Measurements from ENCODE around the gene FMO5.
"Not testable (repeated sequence)": the region's sequence is repeated elsewhere in the genome, so short reads cannot be mapped to it uniquely, and the experiment has no call there.

The FMO5 gene

GRCh38 chr1:147238925-147239820 lies 14.0 kb upstream of the FMO5 start:
- no peak for DNase-seq

DNA sequence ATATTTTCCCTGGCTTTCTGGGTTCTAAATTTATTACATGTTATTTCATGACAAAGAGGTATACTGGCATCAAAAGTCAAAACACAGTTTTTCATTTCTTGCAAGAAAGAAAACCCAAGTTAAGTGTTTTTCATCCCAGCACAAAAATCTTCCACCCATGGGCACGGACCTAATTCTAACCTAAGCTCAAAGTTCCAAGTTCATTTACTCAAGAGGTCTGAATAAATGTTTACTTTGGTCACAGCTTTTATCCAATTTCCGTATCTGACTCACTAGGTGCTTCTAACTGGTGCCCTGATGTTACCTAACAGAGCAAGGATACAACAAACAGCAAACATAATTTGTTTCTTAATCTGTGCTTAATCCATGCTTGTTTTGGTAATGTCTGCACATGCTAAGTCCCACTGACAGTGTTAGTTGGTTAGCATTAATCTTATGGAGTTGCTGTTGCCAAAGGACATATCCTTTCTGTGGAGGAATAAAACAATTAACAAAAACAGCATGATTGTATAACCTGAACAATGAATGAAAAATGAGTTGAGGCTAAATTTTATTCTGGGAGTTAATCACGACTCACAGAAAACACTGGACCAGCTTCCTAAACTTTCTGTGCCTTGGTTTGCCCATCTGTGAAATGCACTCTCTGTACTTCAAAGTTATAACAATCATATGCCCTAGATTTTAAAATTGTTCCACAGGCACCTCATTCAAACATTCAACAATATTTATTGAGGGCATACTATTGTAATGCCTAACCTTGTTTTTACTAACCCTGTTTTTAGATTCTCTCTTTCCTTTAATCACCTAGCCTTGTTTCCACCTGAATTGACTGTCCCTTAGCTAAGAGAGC lies 13.1 kb upstream of the FMO5 start:
- DNase-seq = no peak

- DNase-seq = no peak
These were observed 12.0 kb upstream of the FMO5 start for GRCh38 chr1:147236959-147237791.

GRCh38 chr1:147236448-147236847 lies 11.3 kb upstream of the FMO5 start:
- no peak for DNase-seq

GRCh38 chr1:147235822-147236221 lies 10.7 kb upstream of the FMO5 start:
- no peak for DNase-seq

GRCh38 chr1:147233903-147234302 lies 8.8 kb upstream of the FMO5 start:
- not testable (repeated sequence) for DNase-seq

DNA sequence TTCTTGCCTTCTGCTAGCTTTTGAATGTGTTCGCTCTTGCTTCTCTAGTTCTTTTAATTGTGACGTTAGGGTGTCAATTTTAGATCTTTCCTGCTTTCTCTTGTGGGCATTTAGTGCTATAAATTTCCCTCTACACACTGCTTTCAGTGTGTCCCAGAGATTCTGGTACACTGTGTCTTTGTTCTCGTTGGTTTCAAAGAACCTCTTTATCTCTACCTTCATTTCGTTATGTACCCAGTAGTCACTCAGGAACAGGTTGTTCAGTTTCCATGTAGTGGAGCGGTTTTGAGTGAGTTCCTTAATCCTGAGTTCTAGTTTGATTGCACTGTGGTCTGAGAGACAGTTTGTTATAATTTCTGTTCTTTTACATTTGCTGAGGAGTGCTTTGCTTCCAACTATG lies 5.9 kb upstream of the FMO5 start:
- DNase-seq = not testable (repeated sequence)

- DNase-seq = no peak
These were observed 1.2 kb downstream of the FMO5 start for GRCh38 chr1:147223740-147224615.

GRCh38 chr1:147218606-147219005 lies 6.5 kb downstream of the FMO5 start:
- DNase-seq = no peak

DNA sequence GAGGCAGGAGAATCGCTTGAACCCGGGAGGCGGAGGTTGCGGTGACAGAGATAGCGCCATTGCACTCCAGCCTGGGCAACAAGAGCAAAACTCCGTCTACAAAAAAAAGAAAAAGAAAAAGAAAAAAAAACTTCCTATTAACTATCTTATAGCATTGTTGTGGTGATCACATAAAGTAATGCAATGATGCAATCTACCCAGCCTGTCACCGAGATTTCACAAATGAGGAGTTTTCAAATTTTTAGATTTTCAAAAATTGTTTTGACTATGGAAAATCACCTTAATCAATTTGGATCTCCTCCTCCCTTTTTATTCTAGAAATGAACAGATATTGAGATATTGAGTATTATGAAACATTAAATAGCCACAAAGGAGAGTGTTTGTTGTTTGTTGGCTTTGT lies 8.0 kb downstream of the FMO5 start:
- no peak for DNase-seq

DNA sequence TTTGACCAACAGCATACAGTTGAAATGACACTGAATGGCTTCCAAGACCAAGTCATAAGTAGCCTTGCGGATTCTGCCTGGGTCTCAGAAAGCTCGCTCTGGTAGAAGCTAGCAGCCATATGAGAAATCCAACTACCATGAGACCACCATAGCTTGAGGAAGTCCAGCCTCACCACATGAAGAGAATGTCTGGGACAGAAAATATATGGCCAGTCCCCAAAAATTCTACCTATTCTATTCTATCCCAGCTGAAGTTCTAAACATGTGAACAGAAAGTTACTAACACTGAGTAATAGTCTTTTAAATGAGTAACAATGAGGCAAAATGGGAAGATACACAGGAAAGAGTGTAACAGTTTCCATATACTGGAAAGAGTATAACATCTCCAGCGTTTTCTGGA lies 9.0 kb downstream of the FMO5 start:
- no peak for DNase-seq

DNA sequence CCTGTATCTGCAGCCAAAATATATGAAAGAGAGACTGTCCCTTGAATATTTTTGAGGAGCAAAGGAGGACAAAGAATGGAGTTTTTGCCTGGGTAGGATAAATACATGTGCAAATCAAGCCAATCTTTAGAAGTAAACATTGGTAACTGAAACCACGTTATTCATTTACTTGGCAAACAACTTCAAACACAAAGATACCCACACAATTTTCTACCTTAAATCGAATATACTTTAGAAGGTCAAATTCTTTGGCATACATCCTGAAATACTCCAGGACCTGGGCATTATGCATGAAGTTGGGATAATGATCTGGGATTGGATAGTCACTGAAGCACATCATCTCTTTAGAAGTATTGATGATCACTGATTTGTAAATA lies 9.6 kb downstream of the FMO5 start:
- DNase-seq = no peak

DNA sequence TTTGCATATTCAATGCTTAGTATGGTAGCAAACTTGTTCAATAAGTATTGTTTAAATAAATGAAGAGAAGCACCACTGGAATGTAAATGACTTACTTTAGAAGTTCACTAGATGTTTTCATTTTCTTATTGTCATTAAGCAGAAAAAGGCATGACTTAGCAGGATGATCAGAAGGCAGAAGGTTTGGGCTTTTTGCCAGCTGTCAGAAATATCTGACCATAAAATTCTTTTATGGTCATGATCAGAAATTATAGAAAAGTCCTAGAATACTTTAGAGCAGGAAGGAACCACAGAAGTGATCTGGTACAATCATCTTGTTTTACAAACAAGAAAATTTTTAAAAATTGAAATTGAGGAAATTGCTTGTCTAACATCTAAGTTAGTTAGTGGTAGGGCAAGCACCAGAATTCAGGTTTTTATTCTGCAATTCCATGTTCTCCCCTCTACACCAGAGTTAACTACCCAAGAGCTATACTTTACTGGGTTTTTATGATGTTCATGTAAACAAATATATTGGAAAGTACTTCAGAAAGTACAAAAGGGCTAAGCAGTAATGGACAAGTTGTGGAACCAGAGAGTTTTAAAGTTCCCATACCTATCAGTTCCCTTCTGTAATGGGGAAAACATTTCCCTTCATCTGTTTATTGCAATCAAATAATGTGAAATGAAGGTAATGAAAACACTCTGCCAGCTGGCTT lies 10.1 kb downstream of the FMO5 start:
- DNase-seq = no peak

GRCh38 chr1:147214325-147214724 lies 10.8 kb downstream of the FMO5 start:
- no peak for DNase-seq

DNA sequence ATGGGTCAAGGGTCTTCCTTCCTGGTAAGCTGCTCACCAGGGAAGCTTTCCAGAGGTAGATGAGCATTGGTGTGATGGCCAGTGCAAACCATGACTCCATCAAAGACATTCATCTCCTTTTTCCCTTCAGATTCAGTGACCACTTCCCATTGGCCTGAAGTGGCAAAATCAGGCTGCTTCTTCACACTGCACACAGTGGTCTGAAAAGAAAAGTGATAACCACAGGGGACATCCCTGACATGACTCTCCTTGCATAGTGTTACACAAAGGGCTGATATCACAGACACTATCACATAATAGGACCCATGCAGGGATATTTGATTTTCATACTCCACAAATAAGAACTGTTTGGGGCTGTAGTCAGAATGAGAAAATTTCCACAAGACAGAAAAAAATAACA lies 11.9 kb downstream of the FMO5 start:
- no peak for DNase-seq

- no peak for DNase-seq
These were observed 13.6 kb downstream of the FMO5 start for GRCh38 chr1:147211577-147211976.

DNA sequence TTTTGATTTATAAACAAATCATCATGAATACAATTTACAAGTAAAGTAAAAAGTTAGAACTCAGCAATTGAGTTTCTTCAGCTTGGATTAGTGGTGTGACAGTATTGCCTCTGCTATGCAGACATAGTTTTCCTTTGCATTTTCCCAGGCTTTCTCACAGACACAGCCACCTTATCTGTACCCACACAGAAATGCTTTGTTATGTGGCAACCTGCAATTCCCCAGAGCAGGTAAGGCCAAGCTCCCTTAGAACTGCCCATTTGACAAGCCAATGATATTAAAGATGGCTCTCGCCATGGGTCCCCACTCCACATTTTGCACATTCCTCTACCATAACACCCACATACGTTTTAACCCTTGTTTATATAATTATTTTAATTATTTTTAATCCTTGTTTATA lies 14.2 kb downstream of the FMO5 start:
- DNase-seq = no peak

DNA sequence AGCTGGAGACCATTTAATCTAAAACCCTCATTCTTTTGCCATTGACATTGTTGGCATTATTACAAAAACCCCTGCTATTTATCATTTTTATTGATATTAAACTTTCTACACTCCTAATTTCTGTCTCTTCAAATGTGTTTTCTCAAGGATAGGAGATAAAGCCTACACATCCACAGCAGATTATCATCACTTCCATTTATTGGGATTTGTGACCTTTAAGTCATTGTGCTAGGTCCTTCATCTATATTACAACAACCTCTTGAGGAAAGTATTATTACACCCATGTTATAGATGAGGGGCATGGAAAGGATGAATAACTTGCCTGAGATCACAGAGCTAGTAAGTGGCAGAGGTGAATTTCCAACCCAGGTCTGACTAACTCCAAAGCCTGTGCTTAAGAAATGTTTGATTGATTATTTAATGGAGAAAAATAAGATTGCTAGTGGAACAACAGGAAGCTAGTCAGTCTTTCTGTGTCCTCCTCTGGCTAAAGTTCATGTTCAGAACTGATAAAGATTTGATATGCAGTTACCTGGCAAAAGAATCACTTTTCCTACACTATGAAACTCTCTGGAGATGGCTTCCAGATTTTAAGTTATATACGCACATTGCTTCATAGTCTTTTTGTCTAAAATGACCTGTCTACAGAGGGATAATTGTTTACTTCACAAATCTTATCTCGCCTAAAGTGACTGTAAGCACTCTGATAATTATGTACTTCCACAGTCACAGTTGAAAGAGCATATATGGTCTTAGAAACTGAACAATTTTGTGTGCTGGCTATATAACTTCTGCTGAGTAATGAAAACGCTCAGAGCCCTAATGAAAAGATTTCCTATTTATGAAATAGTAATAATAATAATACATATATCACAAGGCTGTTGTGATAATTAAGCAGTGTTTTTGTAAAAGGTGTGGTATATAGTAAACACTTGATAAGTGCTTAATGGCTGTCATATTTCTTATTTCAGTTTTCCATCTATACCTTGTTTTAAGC lies 15.0 kb downstream of the FMO5 start:
- no peak for DNase-seq

DNA sequence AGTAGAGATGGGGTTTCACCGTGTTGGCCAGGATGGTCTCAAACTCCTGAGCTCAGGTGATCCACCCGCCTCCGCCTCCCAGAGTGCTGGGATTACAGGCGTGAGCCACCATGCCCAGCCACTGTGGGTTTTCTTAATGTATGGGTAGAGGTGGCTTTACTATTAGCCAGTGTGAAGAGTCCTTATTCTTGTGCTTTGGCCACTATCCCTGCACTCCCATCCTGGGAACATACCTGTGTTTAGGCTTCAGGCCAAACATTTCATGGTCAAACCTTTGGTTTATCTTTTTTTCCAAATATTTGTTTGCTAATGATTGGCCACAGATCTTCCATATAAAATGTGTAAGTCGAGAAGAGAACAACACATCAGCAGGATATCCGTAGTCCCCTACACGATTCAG lies 16.5 kb downstream of the FMO5 start:
- DNase-seq = no peak

DNA sequence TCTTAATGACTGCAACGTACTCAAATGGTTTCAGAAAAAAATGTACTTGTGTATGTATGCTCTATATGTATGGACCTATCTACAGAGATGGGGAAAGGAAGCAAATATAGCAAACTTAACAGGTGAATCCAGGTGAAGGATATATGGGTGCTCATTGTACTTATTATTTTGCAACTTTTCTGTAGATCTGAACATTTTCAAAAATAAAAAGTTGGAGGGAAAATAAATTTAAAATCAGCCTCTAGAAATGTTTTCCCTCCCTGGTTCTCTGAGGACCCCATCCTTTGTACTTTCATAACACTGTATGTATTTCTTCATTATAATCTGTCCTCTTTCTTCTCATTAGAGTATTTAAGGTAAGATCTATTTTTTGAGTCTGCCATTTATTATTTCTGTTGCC lies 17.9 kb downstream of the FMO5 start:
- DNase-seq = no peak

Data from kidney glomerular epithelial cell (primary cell).